GDM1 (cell line): Measurements from ENCODE around the gene LONP2.
"Not testable (repeated sequence)": the region's sequence is repeated elsewhere in the genome, so short reads cannot be mapped to it uniquely, and the experiment has no call there.

Source experiments
- DNase-seq: peaks from one replicate; lab custom pipeline; 2025; lab: John Stamatoyannopoulos, UW

Gene LONP2

DNA sequence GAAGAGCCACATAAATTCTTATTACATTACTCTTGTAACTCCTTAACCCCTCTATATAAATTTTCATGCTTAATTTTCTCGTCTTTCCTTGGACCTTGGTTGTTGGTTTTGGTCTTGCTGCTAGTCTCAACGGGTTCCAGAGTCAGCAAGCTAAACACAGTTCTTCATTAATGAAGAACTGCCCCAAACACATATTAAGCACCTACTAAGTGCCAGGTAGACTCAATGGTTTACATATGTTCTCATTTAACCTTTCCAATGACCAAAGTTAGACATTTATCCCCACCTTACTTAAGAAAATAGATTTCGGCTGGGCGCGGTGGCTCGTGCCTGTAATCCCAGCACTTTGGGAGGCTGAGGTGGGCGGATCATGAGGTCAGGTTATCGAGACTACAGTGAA lies 126.1 kb downstream of the LONP2 start:
- DNase-seq, result no peak

DNA sequence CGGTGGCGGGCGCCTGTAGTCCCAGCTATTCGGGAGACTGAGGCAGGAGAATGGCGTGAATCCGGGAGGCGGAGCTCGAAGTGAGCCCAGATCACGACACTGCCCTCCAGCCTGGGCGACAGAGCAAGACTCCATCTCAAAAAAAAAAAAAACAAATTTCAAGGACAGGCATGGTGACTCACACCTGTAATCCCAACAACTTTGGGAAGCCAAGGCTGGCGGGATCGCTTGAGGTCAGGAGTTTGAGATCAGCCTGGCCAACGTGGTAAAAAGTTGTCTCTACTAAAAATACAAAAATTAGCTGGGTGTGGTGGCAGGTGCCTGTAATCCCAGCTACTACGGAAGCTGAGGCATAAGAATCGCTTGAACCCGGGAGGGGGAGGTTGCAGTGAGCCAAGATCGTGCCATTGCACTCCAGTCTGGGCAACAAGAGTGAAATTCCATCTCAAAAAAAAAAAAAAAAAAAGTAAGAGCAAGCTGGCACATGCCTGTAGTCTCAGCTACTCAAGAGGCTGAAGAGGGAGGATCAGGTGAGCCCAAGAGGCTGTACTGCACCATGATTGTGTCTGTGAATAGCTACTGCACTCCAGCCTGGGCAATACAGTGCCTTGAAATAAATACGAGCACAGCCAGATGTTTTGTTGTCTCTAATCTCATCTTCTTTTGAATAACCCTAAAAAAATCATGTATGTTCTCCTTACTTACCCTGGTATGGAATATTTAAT lies 126.7 kb downstream of the LONP2 start:
- not testable (repeated sequence) for DNase-seq

DNA sequence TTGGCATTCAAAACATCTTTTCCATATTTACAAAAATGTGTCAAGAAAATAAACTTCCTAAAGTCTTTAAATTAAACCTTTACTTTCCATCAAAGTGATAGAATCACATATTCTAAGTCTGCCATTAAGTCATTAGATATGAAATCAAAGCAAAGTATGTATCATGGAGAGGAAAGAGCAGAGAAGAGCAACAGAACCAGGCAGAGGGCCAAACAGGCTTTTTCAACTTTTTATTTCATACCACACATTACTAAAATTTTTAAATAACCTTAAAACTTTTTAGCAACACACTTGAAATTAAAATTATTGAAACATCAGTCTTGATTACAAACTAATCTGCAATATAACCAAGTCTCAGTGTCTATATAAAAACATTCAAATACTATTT lies 127.3 kb downstream of the LONP2 start:
- DNase-seq, result no peak

DNA sequence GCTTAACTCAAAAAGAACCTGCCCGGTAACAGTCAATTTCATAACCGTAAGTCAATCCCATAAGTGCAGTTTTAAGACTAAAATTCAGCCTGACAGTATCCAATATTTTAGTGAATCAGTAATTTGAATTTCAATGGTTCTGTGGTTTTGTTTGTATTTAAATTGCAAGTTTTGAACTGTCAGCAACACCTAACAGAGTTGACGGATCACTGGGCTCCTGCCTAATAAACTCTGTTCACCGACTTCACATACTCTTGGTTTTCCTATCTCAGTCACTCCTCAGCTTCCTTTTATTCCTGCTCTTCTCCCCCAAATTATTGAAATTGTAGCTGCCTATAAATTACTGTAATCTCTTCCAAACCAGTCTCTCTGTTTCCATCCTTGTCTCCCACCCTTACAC lies 128.6 kb downstream of the LONP2 start:
- no peak for DNase-seq

DNA sequence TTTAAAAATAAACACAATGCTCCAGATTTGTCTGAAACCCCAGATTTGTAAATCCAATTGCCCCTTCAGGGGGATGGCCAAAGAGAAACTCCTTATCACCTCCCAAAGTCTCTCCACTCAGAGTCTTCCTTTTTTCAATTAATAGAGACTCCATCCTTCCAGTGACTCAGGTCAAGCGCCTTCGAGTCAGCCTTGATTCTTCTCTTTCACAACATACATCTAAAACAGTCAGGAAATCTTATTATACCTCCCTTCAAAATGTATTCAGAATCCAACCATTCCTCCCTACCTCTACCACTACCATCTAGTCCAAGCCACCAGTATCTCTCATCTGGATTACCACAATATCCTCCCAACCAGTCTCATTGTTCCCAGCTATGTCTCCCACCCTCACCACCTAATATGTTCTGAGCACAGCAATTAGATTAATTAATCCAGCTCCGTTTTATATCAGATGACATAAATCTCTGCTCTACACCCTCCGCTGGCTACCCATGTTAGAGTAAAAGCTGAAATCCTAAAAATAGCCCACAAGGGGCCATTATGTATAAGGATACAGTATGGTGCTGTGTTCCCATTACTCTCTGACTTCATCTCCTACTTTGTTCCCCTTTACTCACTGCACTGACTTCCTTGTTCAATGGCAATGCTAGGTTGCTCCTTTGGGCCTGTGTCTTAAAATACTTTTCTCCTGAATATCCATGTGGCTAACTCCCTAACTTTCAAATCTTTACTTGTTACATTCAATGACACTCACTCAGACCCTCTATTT lies 129.3 kb downstream of the LONP2 start:
- no peak for DNase-seq

DNA sequence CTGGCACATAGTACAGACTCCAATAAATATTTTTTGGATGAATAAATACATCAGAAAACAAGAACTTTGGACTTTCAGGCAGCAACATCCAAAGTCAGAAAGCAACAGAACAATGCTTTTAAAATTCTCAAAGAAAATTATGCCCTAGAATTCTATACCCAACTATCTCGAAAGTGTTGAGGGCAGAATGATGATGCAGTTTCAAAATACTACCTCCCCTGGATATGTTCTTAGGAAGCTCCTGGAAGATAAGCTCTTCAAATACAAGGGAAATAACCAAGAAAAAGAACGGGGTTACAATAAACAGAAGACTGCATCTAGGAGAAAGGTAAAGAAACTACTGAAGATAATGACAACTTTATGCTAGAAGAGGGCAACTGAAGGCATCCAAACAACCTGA lies 130.2 kb downstream of the LONP2 start:
- DNase-seq, result no peak

DNA sequence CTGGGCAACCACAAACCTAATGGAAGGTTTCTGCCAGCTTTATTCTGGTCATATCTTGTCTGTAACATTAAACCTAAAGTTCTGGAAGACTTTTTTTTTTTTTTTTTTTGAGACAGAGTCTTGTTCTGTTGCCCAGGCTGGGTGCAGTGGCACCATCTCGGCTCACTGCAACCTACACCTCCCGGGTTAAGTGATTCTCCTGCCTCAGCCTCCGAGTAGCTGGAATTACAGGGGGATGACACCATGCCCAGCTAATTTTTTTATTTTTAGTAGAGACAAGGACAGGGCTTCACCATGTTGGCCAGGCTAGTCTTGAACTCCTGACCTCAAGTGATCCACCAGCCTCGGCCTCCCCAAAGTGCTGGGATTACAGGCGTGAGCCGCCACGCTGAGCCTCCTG lies 133.2 kb downstream of the LONP2 start:
- not testable (repeated sequence) for DNase-seq

DNA sequence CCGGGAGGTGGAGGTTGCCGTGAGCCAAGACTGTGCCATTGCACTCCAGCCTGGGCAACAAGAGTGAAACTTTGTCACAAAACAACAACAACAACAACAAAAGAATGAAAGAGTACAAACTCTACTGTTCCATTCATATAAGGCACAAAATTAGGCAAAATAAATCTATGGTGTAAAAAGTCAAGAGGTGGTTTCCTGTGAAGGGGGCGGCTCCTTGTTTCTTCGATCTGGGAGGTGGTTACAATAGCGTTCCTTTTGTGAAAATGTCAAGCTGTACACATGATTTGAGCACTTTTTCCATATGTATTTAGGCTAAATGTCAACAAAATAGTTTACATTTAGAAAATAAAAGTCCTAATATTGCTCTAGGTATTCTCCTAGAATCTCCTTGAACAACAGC lies 134.2 kb downstream of the LONP2 start:
- no peak for DNase-seq

DNA sequence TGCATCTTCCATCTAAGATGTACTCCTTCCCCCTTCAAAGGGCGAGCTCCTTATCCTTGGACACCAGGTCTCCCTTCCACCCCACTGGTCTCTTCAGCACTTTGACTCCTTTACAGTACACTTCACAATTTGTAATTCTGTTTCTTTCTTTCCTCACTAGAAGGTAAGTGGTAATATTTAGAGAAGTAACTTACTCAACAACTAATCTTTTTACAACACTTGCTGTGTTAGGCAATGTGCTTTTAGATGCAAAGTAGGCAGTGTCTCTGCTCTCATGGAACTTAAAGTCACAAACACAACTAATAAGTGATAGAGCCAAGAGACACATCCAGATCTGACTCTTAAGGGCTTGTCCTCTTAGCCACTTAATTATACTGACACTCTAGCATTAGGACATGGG lies 134.7 kb downstream of the LONP2 start:
- DNase-seq, result no peak

DNA sequence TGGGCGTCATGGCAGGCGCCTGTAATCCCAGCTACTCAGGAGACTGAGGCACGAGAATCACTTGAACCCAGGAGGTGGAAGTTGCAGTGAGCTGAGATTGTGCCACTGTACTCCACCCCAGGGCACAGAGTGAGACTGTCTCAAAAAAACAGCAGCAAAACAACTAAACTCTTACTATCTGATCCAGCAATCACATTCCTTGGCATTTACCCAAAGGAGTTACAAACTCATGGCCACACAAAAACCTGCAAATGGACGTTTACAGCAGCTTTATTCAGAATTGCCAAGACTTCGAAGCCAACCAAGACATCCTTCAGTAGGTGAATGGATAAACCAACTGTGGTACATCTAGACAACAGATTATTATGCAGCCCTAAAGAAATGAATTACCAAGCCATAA lies 137.1 kb downstream of the LONP2 start:
- DNase-seq, result no peak

DNA sequence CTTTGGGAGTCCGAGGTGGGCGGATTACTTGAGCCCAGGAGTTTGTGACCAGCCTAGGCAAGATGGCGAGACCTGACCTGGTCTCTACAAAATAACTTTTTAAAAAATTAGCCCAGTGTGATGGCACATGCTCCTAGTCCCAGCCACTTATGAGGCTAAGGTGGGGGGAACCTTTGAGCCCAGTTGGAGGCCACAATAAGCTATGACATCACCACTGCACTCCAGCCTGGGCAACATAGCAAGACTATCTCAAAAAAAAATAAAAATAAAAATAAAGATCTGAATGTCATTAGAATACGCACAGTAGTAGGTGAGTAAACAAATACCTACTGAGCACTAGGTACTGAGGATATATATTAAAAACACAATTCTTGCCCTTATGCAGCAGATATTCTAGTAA lies 138.0 kb downstream of the LONP2 start:
- DNase-seq, result no peak

DNA sequence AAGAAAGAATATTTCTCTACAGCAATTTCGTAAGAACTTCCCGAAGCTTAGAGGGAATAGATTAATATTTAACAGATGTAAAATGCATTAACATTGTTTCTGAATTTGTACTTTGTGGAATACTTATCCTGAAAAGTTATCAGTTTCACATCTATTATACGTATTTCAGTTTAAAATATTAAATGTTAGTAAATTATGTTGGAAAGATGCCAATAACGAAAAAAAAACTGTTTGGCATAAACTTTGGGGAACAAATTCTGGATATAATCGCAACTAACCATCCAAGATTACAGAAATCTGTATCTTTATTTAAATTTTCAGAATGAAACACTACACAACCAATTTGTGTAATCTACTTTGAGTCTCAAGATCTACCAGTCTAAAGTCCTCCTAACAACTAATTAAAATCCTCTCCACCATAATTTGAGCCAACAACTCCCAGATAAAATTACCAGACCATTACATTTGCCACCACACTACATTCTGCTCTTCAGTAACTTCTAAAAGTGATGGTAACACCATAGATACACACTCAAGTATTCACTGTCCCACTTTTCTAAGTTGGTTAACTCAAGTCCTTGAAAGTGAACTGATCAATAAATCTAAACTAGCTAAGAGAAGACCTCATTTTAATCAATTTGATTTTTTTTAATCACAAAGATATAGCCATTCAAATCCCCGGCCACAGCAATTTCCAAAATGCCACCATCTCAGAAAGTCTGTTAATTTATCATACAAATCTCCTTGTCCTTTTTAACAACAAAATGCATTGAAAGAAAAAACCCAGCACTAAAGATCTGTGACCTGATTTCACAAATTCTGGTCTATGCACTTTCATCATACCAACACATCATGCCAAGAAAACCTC lies 139.1 kb downstream of the LONP2 start:
- DNase-seq, result no peak

DNA sequence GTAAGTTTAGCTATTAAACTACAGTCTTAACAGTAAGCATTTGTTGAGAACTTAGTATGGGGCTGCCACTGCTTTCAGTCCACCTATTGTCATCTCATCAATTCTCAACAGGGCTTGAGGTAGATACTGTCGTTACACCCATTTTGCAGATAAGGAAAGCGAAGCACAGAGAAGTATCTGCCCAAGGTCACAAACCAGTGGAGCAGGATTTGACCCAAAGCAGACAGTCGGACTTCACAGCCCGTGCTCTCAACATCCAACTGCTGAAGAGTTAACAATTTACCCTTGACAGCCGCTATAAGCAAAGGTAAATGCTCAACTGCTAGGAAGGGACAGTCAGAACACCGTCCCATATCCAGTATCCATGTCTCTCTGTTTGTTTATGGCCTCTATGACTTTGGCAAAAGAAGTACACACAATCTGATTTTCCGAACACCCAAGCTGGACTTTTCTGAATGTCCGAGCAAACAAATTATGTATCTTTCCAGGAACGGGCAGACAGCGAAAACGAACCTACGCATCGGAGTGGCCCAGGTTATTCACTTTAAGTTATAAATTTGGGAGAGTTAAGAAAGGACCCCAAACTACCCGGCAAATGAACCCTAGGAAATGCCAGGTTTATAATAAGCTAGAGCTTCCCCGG lies 139.9 kb downstream of the LONP2 start:
- no peak for DNase-seq

DNA sequence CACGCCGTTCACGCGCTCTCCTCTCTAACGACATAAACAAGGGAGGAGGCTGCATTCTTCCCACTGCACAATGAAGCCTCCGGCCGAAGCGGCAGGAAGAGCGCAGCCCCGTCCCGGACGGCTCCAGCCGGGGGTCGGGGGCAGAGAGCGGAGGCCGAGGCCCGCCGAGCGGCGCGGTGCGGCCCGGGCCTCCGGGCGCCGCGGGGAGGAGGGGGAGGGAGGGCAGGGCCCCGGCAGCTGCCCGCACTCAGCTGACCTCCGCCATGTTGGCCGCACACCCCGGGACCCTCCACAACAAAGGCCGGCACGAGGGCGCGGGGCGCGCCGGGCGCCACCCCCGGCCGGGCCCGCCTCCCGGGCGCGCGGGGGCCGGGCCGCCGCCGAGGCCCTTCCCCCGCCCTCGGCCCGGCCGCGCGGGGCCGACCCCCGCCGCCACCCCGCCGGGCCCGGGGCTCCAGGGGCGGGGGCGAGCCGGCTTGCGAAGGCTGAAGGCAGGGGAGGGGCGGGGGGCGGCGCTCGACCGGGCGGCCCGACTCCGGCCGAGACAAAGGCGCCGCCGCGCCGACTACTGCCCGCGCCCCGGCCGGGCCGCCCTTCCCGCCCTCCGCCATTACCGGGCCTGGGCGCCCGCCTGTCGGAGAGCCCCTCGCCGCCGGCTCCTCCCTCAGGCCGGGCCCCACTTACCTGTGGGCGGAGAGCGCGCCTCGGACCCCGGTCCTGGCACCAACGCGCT lies 140.6 kb downstream of the LONP2 start:
- peak; percentile 41 for DNase-seq

DNA sequence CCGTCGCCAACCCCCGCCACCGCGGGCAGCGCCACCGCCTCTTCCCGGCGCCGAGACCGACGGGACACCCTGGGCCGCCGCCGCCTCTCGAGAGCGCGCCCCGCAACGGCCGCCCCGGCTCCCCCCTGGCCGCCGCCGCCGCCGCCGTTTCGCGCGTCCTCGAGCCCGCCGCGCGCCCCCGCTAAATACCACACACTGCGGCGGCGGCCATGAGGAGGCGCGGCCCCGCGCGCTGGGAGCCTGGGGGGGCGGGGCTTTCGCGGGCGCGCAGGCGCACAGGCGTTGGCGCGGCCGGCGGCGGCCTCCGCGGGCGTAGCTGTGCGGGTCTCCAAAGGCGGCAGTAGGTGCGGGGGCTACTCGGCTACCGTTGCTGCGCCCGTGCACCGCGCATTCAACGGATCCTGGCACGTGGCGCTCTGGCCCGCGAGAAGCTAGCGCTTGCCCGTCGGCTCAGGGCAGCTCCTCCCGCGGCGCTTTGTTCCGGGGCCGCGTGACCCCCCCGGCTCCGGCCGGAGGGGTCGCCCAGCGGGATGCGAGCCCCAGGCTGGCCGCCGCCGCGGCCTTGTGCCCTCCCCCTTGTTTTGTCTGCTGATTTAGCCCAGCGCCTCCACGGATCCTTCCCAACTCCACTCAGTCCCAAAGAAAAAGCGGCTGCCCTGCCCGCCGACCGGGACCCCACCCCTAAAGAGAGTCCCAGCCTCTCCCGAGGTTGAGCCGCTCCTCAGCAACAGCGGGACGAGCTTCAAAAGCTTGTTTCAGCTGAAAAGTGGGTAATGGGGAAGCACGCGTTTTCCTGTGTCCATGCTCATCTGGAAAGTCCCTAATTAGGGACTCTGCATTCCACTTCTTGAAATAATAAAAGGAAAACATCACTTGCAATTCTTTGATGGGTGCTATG lies 141.4 kb downstream of the LONP2 start, which contains the start of gene SIAH1:
SIAH1 (minus strand) TSS at position 161 of the 898 bp plus-strand sequence. CDS start 22,985 bp downstream, outside the sequence.
- peak; percentile 79 for DNase-seq

DNA sequence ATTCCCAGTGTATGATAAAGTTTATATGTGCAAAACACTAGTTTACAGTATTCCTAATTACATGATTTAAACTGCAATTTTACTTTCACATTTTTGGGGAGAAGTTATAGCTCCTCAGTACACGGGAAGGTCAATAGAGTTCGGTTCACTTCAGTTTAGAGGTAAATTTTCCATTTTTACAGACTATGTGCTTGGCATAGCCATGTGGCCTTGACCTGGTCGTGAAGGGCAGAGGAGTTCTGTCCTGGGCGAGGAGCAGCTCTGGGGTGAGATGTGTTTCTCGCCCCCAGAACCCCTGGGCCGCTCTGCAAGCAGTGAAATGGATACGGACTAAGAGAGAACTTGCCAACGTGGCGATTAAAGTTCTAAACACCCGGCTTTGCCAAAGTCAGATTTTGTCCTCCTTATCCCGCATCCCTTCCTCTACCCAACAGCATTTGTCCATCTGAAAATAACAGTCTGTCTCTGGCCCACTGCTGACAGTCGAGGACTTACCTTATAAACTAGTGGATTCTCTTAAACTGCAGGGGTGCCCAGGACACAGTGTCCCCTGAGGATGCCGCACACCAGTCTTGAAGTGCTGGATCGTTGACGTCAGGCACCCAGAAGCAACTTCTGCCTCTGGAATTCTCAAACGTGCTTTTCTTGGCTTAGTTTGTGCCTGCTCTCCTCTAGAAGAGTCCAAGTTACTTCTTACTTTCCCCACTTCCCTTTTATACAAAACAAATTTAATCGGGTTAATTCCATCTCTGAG lies 142.6 kb downstream of the LONP2 start:
- no peak for DNase-seq

DNA sequence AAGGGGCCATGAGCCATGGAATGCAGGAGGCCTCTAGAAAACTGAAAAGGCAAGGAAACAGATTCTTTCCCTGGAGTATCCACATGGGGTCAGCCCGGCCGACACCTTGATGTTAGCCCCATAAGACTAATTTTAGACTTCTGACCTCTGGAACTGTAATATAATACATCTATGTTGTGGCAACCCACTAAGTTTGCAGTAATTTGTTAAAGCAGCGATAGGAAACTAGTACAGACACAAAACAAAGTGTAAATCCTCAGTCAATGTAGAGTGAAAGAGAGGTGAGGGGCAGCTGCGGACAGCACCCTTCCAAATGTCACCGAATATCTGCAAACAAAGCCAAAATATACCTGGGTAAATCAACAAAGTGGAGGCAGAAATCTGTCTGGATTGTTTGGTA lies 148.3 kb downstream of the LONP2 start:
- DNase-seq, result no peak

DNA sequence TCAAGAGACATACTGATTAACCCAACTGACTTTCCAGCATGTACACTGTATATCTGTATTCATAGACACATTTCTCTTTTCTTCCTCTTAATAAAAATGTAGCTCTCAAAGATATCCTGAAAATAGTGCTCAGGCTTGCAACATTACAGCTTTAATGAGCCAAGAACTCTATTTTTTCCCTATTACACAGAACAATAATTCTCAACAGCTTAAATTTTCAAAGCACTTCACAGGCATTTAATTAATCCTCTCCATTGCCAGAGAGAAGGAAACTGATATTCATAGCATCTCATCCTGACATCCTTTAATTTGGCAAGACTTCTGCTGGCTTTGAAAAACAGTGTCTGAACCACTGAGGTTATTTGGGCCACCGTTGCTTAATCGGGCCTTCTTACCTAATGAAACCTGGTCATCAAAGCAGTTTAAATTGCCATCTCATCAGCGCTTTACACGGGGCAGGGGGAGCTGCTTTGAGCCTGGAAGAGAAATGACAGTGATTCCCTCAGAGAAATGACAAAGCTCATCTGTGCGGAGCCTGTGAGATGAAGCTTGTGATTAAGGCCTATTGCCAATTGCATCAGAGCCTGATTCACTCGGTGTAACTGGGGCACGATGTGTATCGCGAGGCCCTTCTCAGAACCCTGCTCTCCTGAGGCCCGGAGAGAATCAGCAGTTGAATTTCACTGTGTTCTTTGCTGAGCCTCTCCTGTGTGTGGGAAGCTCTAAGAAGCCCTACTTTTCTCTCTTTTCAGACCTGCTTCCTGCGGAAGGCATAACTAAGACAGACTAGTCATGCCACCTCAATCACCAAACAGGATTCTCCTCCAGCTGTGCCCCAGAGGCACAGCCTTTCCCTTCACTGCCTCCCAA lies 149.6 kb downstream of the LONP2 start:
- no peak for DNase-seq

DNA sequence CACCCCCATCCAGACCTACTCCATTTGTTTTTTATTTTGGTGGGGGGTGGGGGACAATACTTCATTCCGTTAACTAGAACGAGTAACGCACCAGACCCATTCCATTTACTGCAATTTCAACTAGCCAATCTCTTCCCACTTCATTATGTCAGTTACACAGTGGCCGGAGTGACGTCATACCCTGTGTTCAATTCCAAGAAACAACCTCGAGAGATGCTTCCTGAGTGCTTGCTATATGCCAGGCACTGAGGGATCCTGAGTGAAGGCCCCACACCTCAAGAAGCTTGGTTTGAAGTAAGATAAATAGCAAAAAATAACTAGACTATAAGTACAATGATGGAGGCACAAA lies 150.2 kb downstream of the LONP2 start:
- DNase-seq, result no peak
